Transverse colon (tissue), 4 donors: ENCODE measurements around the gene RALBP1. TPM values are rescaled to one million over a fixed set of nuclear protein-coding genes. Genes with fewer than 3 reads are reported as not detected.

Experiments used
- DNase-seq: peaks from one replicate; pipeline ENCODE4 v3.0.0-alpha.2; 2019
- H3K27ac ChIP-seq, 4 donors: fragments of 200-600 bp; sonication (generic); 2 replicates each; pipeline ENCODE4 v1.5.1; 2016 to 2018; ENCODE audit warnings: inconsistent platforms in 4 of 4
- H3K27me3 ChIP-seq: fragments of 200-600 bp; sonication (generic); 2 replicates; pipeline ENCODE4 v1.5.1; 2017; ENCODE audit warnings: inconsistent platforms
- H3K36me3 ChIP-seq, 4 donors: fragments of 200-600 bp; sonication (generic); 2 replicates each; pipeline ENCODE4 v1.5.1; 2017 to 2019; ENCODE audit warnings: inconsistent platforms in 4 of 4
- H3K4me1 ChIP-seq, 4 donors: fragments of 200-600 bp; sonication (generic); 2 replicates each; pipeline ENCODE4 v1.5.1; 2017 to 2020; ENCODE audit warnings: inconsistent platforms in 4 of 4
- H3K4me3 ChIP-seq, 4 donors: fragments of 200-600 bp; sonication (generic); 1 replicate in 1 of 4; 2 replicates in 3 of 4; pipeline versions ENCODE4 v1.5.1 to v1.6.1; 2017 to 2019; ENCODE audit warnings: inconsistent platforms in 4 of 4
- H3K9me3 ChIP-seq, 2 donors: fragments of 200-600 bp; sonication (generic); 2 replicates each; pipeline ENCODE4 v1.5.1; 2017 to 2019; ENCODE audit warnings: inconsistent platforms in 2 of 2
- CTCF ChIP-seq, 5 experiments: fragments of 200-600 bp in 3 of 5; fragments of 450-650 bp in 2 of 5; sonication (generic) in 3 of 5; IDR thresholded peaks; 1 replicate in 2 of 5; 2 replicates in 3 of 5; pipeline ENCODE4 v1.5.1; 2016 to 2017; ENCODE audit warnings: antibody characterized with exemption in 5 of 5, inconsistent platforms in 3 of 5, mild to moderate bottlenecking in 2 of 5, moderate library complexity in 1 of 5
- EP300 ChIP-seq: sonication (generic); formaldehyde crosslinking; IDR thresholded peaks from one replicate; pipeline ENCODE4 v1.6.1; 2017; ENCODE audit warnings: antibody characterized with exemption, low read depth
- POLR2A ChIP-seq: fragments of 450-650 bp; IDR thresholded peaks from one replicate; pipeline ENCODE4 v1.6.1; 2016; ENCODE audit warnings: antibody characterized with exemption, mild to moderate bottlenecking, moderate library complexity
- POLR2AphosphoS5 ChIP-seq, 3 donors: sonication (generic); formaldehyde crosslinking; IDR thresholded peaks; one replicate each; pipeline ENCODE4 v1.6.1; 2016; ENCODE audit warnings: antibody characterized with exemption in 3 of 3
- WGBS, 2 donors: methylation state at CpG; one replicate each; pipeline ENCODE4 v1.1.5; 2018; ENCODE audit warnings: low coverage in 1 of 2; 5-methylcytosine and 5-hydroxymethylcytosine counted together
- in situ Hi-C, 4 donors: fragments of 200-750 bp; cut with MboI; loops; one replicate each; pipeline versions ENCODE4 v1.15.0 to v1.15.1; 2017; ENCODE audit warnings: low sequenced_read_pairs in 3 of 4, low pct_ligation_motif_present in 1 of 4, low pct_unique_long_range_greater_than_20kb in 1 of 4
- intact Hi-C: fragments of 100-400 bp; cut with DNase I; formaldehyde crosslinking; loops from one replicate; pipeline ENCODE4 v1.15.1; 2023; ENCODE audit warnings: low total_unique reads
- total RNA-seq, 4 donors: library from RNA; depleted of rRNA; stranded (reverse); fragments of >200 nt; gene quantifications; one replicate each; pipeline ENCODE4 v1.1.0, GENCODE V29; 2016

RALBP1 gene
- total RNA-seq, 4 donors from 2014 or later: 34.2 to 93.3 (median 70.6) TPM

DNA sequence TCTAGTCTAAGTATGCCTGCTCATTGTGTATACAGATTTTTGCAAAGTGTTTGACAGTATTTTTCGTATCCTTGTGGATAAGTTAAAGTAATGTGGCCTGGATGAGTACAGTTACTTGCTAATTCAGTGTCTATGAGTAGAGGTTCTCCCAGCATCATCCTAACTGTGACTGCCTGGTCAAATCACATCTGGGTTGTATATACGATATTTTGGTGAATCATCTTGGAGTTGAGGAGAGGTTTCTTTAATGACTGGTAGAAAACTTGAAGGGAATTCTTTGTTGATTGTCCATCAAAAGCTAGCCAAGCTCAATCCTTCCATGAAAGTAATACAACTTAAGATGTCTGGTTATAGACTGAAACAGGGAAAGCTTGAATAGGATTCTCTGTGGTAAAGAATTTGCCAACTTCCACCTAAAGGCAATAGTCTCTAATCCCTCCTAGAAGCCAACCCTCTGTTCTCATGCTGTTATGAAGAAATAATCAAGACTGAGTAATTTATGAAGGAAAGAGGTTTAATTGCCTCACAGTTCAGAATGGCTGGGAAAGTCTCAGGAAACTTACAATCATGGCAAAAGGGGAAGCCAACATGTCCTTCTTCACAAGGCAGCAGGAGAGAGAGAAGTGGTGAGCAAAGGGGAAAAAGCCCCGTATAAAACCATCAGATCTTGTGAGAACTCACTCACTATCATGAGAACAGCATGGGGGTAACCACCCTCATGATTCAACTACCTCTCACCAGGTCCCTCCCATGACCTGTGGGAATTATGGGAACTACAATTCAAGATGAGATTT, 19.4 kb upstream of the RALBP1 start:
- Histone ChIP-seq H3K9me3 (peaks cover 8 to 12% of the 10 kb centered on the region in 2 donors), H3K36me3 (no peaks in the 10 kb centered on the region), H3K27me3 (no peaks in the 10 kb centered on the region), H3K4me3 (no peak overlapping the region), H3K4me1 (no peaks in the 10 kb centered on the region), H3K27ac (no peak overlapping the region)
- WGBS, 2 donors: 95 to 96% methylated on average over 3 of the region's 3 CpGs
- no peak for TF ChIP-seq CTCF (IDR thresholded peaks at IDR 0.05)
- no peak for TF ChIP-seq EP300
- no peak for TF ChIP-seq POLR2AphosphoS5 (IDR thresholded peaks at IDR 0.05)
- TF ChIP-seq POLR2A: no peak
- intact Hi-C loops: no loop called here
- no peak for DNase-seq
- in situ Hi-C loops: no loop called here

DNA sequence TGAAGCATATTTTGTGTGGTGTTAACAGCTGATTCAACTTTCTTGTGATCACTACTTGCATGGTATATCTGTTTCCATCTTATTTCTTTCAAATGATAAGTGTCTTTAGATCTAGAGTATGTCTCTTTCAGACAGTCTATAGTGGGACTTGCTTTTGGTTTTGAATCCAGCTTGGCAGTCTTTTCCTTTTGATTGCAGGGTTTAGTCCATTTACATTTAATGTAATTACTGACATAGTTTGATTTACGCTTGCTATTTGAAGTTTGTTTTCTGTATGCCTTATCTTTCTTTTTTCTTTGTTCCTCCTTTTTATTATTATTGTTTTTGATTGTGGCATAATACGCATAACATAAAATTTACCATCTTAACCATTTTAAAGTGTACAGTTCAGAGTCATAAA, 9.2 kb upstream of the RALBP1 start:
- in situ Hi-C loops (no loop called here), intact Hi-C loops (no loop called here)
- Histone ChIP-seq H3K9me3 (peaks cover 9 to 17% of the 10 kb centered on the region in 2 donors), H3K27me3 (no peaks in the 10 kb centered on the region), H3K4me1 (no peaks in the 10 kb centered on the region), H3K27ac (no peak overlapping the region), H3K4me3 (no peak overlapping the region), H3K36me3 (no peaks in the 10 kb centered on the region)
- 68 to 71% methylated on average over 2 of the region's 2 CpGs for WGBS, 2 donors
- no peak for TF ChIP-seq POLR2AphosphoS5 (IDR thresholded peaks at IDR 0.05)
- TF ChIP-seq POLR2A: no peak
- no peak for TF ChIP-seq CTCF (IDR thresholded peaks at IDR 0.05)
- no peak for TF ChIP-seq EP300
- DNase-seq: no peak

GRCh38 chr18:9466846-9467245, 8.5 kb upstream of the RALBP1 start:
- Histone ChIP-seq H3K36me3 (no peaks in the 10 kb centered on the region), H3K4me3 (no peak overlapping the region), H3K9me3 (peaks cover 9 to 17% of the 10 kb centered on the region in 2 donors), H3K4me1 (no peaks in the 10 kb centered on the region), H3K27ac (no peak overlapping the region), H3K27me3 (no peaks in the 10 kb centered on the region)
- TF ChIP-seq POLR2AphosphoS5 (IDR thresholded peaks at IDR 0.05) (no peak), EP300 (no peak), CTCF (IDR thresholded peaks at IDR 0.05) (no peak), POLR2A (no peak)
- intact Hi-C loops: no loop called here
- WGBS, 2 donors: 50 to 64% methylated on average over 1 of the region's 1 CpG
- DNase-seq: no peak
- in situ Hi-C loops: no loop called here

DNA sequence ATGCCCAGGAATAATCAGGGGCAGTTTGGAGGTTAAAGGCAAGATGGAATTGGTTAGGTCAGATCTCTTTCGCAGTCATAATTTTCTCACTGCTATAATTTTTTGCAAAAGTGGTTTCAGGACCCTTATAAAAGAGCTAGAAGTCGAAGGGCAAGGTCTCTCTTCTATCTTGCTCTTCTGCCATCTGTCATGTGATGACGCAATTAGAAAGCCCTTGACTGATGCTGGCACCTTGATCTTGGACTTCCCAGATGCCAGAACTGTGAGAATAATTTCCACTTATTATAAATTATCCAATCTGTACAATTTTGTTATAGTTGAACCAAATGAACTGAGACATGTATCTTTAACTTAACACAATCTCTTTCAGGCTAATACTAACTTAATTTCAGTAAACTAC, 6.3 kb upstream of the RALBP1 start:
- no peak overlapping the region for H3K4me3 ChIP-seq
- H3K4me1 ChIP-seq: peaks cover 0 to 5% (median under 1%) of the 10 kb centered on the region in 4 donors
- no peak overlapping the region for H3K27ac ChIP-seq
- no peak for TF ChIP-seq CTCF (IDR thresholded peaks at IDR 0.05)
- no peak for TF ChIP-seq POLR2A
- TF ChIP-seq EP300: no peak
- no peak for TF ChIP-seq POLR2AphosphoS5 (IDR thresholded peaks at IDR 0.05)
- H3K9me3 ChIP-seq: peaks cover 9 to 17% of the 10 kb centered on the region in 2 donors
- in situ Hi-C loops (no loop called here), intact Hi-C loops (no loop called here)
- H3K27me3 ChIP-seq: no peaks in the 10 kb centered on the region
- WGBS, 2 donors: 89 to 94% methylated on average over 3 of the region's 3 CpGs
- no peaks in the 10 kb centered on the region for H3K36me3 ChIP-seq
- DNase-seq: no peak
